ENCODE measurements around the gene ZNF345. TPM values are rescaled to one million over a fixed set of nuclear protein-coding genes. Genes with fewer than 3 reads are reported as not detected.

Gene ZNF345
- total RNA-seq, 4 donors from 2014 or later, result 3.5 to 17.0 (median 9.1) TPM

Other genes with a start within 250 kb of the ZNF345 start
- 10 to 100 TPM in 1 of 4 donors, under 1 TPM in 3; 0.62 to 11.7 (median 0.86) TPM for gene ZNF382, start 245.6 kb upstream of the ZNF345 start, total RNA-seq
- gene ZNF461, start 184.0 kb upstream of the ZNF345 start, total RNA-seq, result 10 to 100 TPM in 1 of 4 donors, 1 to 10 TPM in 3; 5.5 to 13.5 (median 8.6) TPM
- 10 to 100 TPM in 2 of 4 donors, 1 to 10 TPM in 2; 7.0 to 19.8 (median 11.4) TPM for gene ZNF567, start 163.3 kb upstream of the ZNF345 start, total RNA-seq
- 10 to 100 TPM in 1 of 4 donors, 1 to 10 TPM in 3; 1.5 to 10.7 (median 4.8) TPM for gene ZNF850, start 78.1 kb upstream of the ZNF345 start, total RNA-seq
- gene ZNF790, start 12.5 kb upstream of the ZNF345 start, total RNA-seq, result 1 to 10 TPM; 3.2 to 7.2 (median 3.8) TPM
- 1 to 10 TPM; 1.4 to 5.4 (median 3.7) TPM for gene ZNF829, start 65.4 kb downstream of the ZNF345 start, total RNA-seq
- gene ZNF568, start 65.5 kb downstream of the ZNF345 start, total RNA-seq, result 1 to 10 TPM; 5.2 to 7.5 (median 6.9) TPM
- gene ZNF420, start 227.6 kb downstream of the ZNF345 start, total RNA-seq, result 1 to 10 TPM; 3.6 to 8.7 (median 4.9) TPM